ENCODE data around the gene FFAR1.

FFAR1 gene

DNA sequence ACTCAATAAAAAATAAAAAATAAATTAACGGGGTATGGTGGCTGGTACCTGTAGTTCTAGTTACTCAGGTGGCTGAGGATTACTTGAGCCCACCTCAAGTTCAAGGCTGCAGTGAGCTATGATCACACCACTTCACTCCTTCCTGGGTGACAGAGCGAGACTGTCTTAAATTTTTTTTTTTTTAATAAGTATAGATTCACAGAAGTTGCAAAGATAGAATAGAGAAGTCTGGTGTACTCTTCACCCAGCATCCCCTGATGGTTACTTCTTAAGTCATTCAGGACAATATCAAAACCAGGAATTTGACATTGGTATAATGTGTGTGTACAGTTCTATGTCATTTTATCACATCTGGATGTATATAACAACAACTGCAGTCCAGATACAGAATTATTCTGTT, 26.4 kb upstream of the FFAR1 start:
- TF ChIP-seq, protein P1, sequence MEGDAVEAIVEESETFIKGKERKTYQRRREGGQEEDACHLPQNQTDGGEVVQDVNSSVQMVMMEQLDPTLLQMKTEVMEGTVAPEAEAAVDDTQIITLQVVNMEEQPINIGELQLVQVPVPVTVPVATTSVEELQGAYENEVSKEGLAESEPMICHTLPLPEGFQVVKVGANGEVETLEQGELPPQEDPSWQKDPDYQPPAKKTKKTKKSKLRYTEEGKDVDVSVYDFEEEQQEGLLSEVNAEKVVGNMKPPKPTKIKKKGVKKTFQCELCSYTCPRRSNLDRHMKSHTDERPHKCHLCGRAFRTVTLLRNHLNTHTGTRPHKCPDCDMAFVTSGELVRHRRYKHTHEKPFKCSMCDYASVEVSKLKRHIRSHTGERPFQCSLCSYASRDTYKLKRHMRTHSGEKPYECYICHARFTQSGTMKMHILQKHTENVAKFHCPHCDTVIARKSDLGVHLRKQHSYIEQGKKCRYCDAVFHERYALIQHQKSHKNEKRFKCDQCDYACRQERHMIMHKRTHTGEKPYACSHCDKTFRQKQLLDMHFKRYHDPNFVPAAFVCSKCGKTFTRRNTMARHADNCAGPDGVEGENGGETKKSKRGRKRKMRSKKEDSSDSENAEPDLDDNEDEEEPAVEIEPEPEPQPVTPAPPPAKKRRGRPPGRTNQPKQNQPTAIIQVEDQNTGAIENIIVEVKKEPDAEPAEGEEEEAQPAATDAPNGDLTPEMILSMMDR (conservative IDR thresholded peaks at IDR 0.05; ENCODE audit: low read length) = no peak
- no peak overlapping the region for H3K4me3 ChIP-seq (ENCODE audit: low read length)
- no peak for DNase-seq (ENCODE audit: low read depth)

DNA sequence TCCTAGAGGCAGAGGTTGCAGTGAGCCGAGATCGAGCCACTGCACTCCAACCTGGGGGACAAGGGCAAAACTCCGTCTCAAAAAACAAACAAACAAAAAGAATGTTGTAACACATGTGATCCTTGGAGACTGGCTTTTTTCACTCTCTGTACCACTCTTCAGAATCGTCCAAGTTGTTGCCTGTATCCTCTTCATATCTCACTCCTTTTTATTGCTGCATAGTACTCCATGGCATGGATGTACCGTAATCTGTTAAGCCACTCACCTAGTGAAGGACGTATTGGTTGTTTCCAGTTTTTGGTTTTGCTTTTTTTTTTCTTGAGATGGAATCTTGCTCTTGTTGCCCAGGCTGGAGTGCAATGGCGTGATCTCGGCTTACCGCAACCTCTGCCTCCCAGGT, 25.7 kb upstream of the FFAR1 start:
- DNase-seq (ENCODE audit: low read depth) = no peak
- TF ChIP-seq, protein P1 (conservative IDR thresholded peaks at IDR 0.05; ENCODE audit: low read length) = no peak
- no peak overlapping the region for H3K4me3 ChIP-seq (ENCODE audit: low read length)

DNA sequence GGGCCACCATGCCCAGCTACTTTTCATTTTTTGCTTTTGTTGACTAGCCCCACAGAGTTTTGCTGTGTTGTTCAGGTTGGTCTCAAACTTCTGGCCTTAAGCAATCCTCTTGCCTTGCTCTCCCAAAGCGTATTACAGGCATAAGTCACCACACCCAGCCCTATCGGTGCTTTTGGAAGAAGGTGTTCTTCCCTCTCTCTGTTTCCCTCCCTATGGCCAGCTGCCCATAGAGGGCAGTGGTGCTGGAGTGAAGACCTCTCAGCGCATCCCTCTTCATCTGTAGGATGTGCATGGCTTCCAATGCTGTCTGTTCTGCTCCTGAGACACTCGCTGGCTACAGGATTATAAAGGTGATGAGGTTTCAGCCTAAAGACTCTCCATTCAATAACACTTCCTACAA, 20.1 kb upstream of the FFAR1 start:
- TF ChIP-seq, protein P1 (conservative IDR thresholded peaks at IDR 0.05; ENCODE audit: low read length) = no peak
- DNase-seq (ENCODE audit: low read depth) = no peak

DNA sequence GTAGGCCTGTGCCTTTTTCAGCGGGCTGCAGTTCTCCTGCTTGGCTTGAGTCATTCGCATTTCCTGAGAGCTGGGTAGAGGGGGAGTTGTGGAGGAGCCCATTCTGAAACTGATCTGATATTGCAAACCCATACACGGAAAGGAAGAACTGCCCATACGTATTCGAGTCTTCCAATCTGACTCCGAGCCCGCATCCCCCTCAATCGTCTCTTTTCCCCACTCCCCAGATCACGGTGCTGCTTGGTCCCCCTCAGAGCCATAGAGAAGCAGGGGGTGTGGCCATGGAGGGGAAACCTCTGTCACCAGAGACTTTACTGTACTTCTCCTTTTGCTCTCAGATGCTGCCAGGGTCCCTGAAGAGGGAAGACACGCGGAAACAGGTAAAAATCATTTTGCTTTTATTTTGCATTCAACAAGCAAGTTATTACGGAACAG, 18.8 kb upstream of the FFAR1 start, which contains the start of gene CD22:
TSS of gene CD22 (plus strand) at position 337 of the 435 bp plus-strand sequence. CDS start 2,854 bp downstream, outside the sequence.
- no peak within 1 kb of the TSS for H3K4me3 ChIP-seq (ENCODE audit: low read length)
- no peak for DNase-seq (ENCODE audit: low read depth)
- TF ChIP-seq, protein P1 (conservative IDR thresholded peaks at IDR 0.05; ENCODE audit: low read length) = no peak

More for the DNA sequence above, 20.1 kb upstream of the FFAR1 start:
- H3K4me3 ChIP-seq (ENCODE audit: low read length) = no peak overlapping the region

DNA sequence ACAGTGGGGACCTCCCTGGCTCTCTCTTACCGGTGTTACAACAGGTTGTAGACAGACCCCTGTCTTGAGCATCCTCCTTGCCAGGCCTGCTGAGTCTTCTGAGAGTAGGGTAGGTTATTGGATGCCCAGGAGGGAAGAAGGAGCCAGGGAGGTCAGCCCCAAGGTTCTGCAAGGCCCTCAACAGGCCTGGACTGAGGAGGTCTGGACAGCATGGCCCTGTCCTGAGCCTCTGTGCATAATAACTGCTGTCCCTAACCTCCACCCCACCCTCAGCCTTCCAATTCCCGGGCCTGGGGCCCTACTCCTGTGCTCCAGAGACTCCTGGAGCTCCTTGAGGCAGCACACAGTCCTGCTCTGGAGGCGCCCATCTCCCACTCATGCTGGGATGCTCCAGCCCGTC, 18.4 kb upstream of the FFAR1 start:
- no peak overlapping the region for H3K4me3 ChIP-seq (ENCODE audit: low read length)
- no peak for DNase-seq (ENCODE audit: low read depth)
- TF ChIP-seq, protein P1 (conservative IDR thresholded peaks at IDR 0.05; ENCODE audit: low read length) = no peak

DNA sequence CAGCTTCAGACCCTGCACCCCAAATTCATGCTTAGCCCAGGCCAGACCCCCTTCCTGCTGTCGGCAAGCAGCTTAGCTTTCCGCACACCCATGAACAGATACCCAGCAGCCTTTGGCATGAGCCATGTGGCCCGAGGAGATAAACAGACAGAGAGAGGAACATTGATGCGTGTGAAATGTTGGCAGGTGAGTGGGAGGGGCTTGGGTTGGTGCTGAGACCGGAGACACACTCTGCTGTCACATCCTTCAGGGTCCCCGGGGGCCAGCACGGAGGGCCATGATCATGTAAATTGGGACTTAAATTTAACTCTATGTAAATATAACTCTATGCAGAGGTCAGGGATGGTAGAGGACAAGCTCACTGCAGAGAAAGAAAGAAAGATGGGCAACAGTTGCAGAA, 17.2 kb upstream of the FFAR1 start:
- H3K4me3 ChIP-seq (ENCODE audit: low read length) = no peak overlapping the region
- TF ChIP-seq, protein P1 (conservative IDR thresholded peaks at IDR 0.05; ENCODE audit: low read length) = no peak
- no peak for DNase-seq (ENCODE audit: low read depth)

DNA sequence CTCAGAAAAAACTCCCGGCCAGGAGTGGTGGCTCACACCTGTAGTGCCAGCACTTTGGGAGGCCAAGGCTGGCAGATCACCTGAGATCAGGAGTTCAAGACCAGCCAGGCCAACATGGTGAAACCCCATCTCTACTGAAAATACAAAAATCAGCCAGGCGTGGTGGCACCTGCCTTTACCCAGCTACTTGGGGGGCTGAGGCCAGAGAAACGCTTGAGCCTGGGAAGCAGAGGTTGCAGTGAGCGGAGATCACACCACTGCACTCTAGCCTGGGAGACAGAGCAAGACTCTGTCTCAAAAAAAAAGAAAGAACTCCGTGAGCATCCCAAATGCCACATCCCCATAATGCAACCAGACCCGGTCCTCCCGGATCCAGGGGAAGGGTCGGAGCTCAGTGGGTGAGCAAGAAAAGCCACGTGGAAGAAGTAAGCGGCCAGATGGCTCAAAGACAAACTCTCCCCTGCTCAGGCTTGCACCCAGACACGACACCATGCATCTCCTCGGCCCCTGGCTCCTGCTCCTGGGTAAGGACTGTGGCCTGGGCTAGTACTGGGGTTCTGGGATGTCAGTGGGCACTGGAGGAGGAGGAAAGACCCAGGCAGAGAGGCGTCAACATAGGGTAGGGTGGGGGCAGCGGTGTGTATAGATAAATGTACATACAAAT, 16.0 kb upstream of the FFAR1 start:
- H3K4me3 ChIP-seq (ENCODE audit: low read length) = no peak overlapping the region
- DNase-seq (ENCODE audit: low read depth) = no peak
- TF ChIP-seq, protein P1 (conservative IDR thresholded peaks at IDR 0.05; ENCODE audit: low read length) = no peak
